D721Med (cell line): ENCODE results near the gene ZMIZ1.

Experiments used
- DNase-seq: peaks from one replicate; pipeline ENCODE4 v3.0.0; 2011; ENCODE audit warnings: low spot score; ENCODE audit not compliant: insufficient read length
- FAIRE-seq: peaks from 2 replicates; lab custom pipeline; 2011; peaks lifted over from hg19 to GRCh38; lab: Jason Lieb, UNC
- TF ChIP-seq, protein P1 (sequence below): IDR thresholded peaks from 2 replicates; pipeline ENCODE4 v1.5.1; 2012; ENCODE audit warnings: mild to moderate bottlenecking, control low read depth; ENCODE audit not compliant: insufficient read depth; ENCODE audit errors: missing control alignments

The ZMIZ1 gene

DNA sequence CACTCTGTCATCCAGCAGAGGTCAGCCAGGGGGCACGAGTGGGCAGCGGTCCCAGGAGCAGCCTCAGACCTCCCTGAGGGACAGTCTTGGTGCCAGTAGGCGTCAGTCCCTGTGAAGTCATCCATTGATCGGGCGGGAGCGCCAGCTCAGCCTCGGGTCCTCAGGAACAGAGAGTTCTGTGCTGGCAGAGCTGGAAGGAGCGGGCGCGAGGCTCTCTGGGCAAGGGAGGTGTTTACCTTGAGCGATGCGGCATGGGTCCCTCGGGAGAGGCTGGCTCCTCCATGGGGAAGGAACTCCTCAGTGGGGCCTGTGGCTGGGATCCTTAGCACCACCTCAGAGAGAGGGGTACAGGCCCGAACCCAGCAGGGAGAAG lies 177.4 kb downstream of the ZMIZ1 start:
- DNase-seq (no peak), FAIRE-seq (no peak)
- TF ChIP-seq, protein P1, sequence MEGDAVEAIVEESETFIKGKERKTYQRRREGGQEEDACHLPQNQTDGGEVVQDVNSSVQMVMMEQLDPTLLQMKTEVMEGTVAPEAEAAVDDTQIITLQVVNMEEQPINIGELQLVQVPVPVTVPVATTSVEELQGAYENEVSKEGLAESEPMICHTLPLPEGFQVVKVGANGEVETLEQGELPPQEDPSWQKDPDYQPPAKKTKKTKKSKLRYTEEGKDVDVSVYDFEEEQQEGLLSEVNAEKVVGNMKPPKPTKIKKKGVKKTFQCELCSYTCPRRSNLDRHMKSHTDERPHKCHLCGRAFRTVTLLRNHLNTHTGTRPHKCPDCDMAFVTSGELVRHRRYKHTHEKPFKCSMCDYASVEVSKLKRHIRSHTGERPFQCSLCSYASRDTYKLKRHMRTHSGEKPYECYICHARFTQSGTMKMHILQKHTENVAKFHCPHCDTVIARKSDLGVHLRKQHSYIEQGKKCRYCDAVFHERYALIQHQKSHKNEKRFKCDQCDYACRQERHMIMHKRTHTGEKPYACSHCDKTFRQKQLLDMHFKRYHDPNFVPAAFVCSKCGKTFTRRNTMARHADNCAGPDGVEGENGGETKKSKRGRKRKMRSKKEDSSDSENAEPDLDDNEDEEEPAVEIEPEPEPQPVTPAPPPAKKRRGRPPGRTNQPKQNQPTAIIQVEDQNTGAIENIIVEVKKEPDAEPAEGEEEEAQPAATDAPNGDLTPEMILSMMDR, result no peak

DNA sequence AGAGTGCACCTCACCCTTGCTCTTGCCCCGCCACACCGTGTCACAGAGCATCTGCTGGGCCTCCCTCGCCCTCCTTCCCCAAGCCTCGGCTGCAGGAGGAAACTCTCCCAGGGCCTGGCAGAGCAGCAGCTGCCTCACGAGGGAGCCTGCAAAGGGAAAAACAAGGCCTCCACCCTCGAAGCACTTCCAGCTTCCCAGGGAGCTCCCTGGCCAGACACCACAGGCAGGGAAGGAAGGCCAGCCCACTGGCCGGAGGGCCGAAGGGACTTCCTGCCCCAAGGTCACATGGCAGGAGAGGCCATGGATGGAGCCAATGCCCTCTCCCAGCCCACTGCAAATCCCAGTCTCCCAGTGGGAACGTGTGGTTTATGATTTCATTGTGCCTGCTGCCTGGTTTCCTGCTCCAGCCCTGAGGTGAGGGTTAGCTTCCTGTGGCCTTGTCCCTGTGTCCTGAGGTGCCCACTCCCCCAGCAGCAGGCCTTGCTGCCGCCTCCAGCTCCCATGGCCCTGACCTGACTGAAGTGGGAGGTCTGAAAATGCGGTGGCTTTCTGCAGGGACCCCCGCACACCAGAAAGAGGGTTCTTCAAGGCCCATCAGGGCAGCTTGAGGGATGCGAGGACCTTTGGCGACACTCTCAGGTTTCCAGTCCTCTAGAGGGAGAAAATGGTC lies 178.0 kb downstream of the ZMIZ1 start:
- no peak for FAIRE-seq
- TF ChIP-seq, protein P1, result no peak
- no peak for DNase-seq

DNA sequence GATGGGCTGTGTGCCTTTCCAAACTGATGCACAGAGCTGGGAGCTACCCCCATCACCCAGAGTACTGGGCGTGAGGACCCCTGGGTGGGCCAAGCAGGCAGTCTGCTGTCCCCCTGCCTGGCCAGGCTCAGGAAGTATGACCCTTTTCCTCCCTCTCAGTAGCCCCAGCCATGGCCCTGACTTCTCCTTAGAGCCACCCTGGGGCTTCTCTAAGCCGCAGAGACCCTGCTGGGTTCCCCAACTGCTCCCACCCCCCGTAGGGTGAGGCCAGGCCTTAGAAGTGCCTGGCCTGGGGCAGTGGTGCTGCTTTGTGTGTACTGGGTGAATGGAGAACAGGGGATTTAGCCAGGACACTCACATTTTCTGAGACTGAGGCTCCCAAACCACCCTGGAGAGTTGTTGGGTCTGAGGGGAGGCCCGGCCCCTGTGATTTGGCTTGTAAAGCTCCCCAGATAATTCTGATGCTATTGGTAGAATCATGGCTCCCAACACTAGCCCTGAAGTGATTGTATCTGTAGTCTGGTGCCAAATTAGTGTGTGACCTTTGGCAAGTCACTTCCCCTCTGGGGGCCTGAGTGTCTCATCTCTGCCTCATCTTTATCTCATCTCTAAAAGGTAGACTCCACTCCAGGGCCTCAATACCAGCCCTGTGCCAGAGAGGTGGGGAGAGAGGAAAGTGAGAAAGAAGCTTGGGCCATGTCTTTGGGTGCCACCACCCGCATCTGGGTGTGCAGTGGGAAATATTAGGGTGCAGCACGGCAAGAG lies 178.8 kb downstream of the ZMIZ1 start:
- FAIRE-seq (no peak), DNase-seq (no peak)
- TF ChIP-seq, protein P1, result no peak

- no peak for FAIRE-seq
- no peak for DNase-seq
- TF ChIP-seq, protein P1, result no peak
Measured at GRCh38 chr10:79248341-79249185, 179.8 kb downstream of the ZMIZ1 start.

DNA sequence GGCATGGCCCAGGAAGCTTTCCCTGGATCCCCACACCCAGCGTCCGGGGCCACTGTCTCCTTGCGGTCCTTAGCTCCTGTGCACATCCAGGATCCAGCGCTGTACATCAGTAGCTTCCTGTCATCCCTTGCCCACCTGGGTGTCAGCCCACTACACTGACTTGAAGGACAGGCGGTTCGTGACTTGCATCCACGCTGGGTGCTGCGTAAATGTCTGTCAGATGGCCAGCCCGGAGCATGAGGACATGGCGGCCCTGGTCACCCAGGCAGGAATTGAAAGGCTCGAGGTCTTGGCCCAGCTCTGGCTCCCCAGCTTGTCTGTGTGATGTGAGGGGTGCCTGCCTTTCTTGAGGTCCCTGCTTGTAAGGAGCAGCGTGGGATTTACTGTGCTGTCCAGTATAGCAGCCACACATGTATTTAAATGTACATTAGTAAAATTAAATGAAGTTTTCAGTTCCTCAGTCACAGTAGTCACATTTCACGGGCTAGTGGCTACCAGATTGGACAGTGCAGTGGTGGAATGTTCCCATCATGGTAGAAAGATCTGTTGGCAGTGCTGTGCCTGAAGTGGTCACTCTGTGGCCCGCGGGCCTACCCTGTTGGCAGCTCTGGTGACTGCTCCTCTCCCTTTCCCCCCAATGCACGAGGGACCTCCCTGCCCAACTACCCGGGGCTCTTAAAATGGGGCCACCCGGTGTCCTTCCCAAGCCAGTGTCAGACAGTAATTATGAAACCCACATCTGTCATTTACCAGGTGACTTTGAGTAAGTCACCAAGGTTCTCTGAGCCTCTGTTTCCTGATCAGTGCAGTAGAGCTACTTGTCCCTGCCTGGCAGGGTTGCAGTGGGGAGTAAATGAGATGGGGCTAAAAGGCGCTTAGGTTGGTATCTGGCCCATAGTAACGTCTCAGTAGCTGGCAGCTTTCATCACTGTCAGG lies 180.7 kb downstream of the ZMIZ1 start:
- TF ChIP-seq, protein P1, result no peak
- FAIRE-seq, result no peak
- DNase-seq, result no peak

DNA sequence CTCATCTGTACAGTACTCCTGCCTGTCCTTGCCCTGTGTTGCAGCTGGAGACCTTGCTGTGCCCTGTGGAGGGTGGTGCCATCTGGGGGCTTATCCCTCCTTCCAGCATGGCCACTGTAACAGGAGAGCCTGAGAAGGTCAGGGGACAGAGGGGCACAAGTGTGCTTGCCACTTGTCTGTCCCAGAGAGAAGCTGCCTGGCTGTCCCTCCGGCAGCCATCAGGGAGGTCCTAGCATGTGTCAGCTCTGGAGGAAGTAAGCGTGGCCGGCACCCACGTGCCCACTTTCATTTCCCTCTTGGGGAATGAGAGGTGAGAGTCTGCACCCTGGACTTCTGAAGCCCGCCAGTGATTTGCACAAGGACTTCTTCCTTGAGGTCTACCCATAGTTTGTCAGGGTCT lies 181.5 kb downstream of the ZMIZ1 start:
- TF ChIP-seq, protein P1, result no peak
- no peak for FAIRE-seq
- DNase-seq, result no peak
